K562 (cell line): ENCODE results near the gene RHAG. TPM values are rescaled to one million over a fixed set of nuclear protein-coding genes. Genes with fewer than 3 reads are reported as not detected.

Experiments
- CHCHD3 ChIP-seq: fragments of 250-450 bp; sonication (Bioruptor Pico); IDR thresholded peaks from 2 replicates; pipeline ENCODE4 v2.1.2; 2022; ENCODE audit warnings: mild to moderate bottlenecking
- EHMT2 ChIP-seq: fragments of 450-650 bp; IDR thresholded peaks from 2 replicates; pipeline ENCODE4 v1.6.1; 2018; ENCODE audit warnings: antibody characterized with exemption
- FOXK1 ChIP-seq: sonication (generic); formaldehyde crosslinking; IDR thresholded peaks from 2 replicates; pipeline ENCODE4 v1.8.0; 2022; ENCODE audit warnings: missing genetic modification reagents, mild to moderate bottlenecking, borderline replicate concordance
- GABPB1 ChIP-seq: sonication (generic); formaldehyde crosslinking; IDR thresholded peaks from 2 replicates; pipeline ENCODE4 v1.8.0; 2022; ENCODE audit warnings: mild to moderate bottlenecking, missing genetic modification reagents
- KDM2B ChIP-seq: fragments of 250-450 bp; sonication (Bioruptor Pico); IDR thresholded peaks from 2 replicates; pipeline ENCODE4 v1.8.0; 2021; ENCODE audit warnings: mild to moderate bottlenecking, moderate library complexity
- KLF13 ChIP-seq: fragments of 450-650 bp; IDR thresholded peaks from 2 replicates; pipeline ENCODE4 v1.6.1; 2016; ENCODE audit warnings: missing genetic modification characterization, low read depth, mild to moderate bottlenecking, missing compliant biosample characterization, moderate library complexity, borderline replicate concordance
- NFRKB ChIP-seq: fragments of 450-650 bp; IDR thresholded peaks from 2 replicates; pipeline ENCODE4 v1.6.1; 2016; ENCODE audit warnings: low read depth
- RBFOX2 ChIP-seq: fragments of 200-400 bp; formaldehyde crosslinking; IDR thresholded peaks from 2 replicates; pipeline ENCODE4 v1.6.1; 2017; ENCODE audit warnings: low read depth, mild to moderate bottlenecking, low read length, moderate library complexity
- RBM17 ChIP-seq: fragments of 200-400 bp; formaldehyde crosslinking; IDR thresholded peaks from 2 replicates; pipeline ENCODE4 v1.6.1; 2017; ENCODE audit warnings: low read depth, mild to moderate bottlenecking, low read length, borderline replicate concordance
- RFX5 ChIP-seq: IDR thresholded peaks from 2 replicates; pipeline ENCODE4 v1.6.1; 2011; ENCODE audit warnings: low read depth, mild to moderate bottlenecking, improper control_type of control experiment, low read length
- YY1 ChIP-seq, 3 experiments: IDR thresholded peaks; 2 replicates each; pipeline ENCODE4 v1.6.1; 2011; ENCODE audit warnings: low read length in 2 of 3, mild to moderate bottlenecking in 2 of 3, moderate library complexity in 2 of 3, borderline replicate concordance in 1 of 3, control low read depth in 1 of 3, low read depth in 1 of 3; ENCODE audit not compliant: insufficient read depth in 3 of 3, insufficient replicate concordance in 2 of 3, control insufficient read depth in 1 of 3, insufficient read length in 1 of 3; ENCODE audit errors: extremely low read depth in 1 of 3
- polyA plus RNA-seq, 8 experiments: library from polyadenylated mRNA; depleted of rRNA in 4 of 8; stranded (reverse) in 5 of 8; unstranded in 3 of 8; fragments of >200 nt; fragmentation: Nextera tagmentation in 2 of 8; fragmentation: Illumina TruSeq in 1 of 8; extraction: Ambion mirVana in 2 of 8; extraction: Trizol in 1 of 8; gene quantifications; 2 replicates each; pipeline versions ENCODE4 v1.2.1 to v1.2.3, GENCODE V29; 2011 to 2014; ENCODE audit warnings: inconsistent platforms in 1 of 8, missing spikeins in 1 of 8
- total RNA-seq, 7 experiments: library from RNA; depleted of rRNA in 6 of 7; stranded (reverse); fragments of >200 nt in 6 of 7; fragmentation: Illumina TruSeq in 2 of 7; extraction: Trizol in 2 of 7; gene quantifications; 2 replicates each; pipeline versions ENCODE4 v1.2.1 to v1.2.3, GENCODE V29; 2011 to 2021; ENCODE audit warnings: low replicate concordance in 1 of 7
- TF ChIP-seq, protein P1 (sequence below): fragments of 250-450 bp; sonication (Bioruptor Pico); IDR thresholded peaks from 2 replicates; pipeline ENCODE4 v1.5.0; 2021
- TF ChIP-seq, protein P2 (sequence below): fragments of 450-650 bp; IDR thresholded peaks from 2 replicates; pipeline ENCODE4 v1.6.1; 2016; ENCODE audit warnings: missing biosample characterization, missing genetic modification characterization
- TF ChIP-seq, protein P3 (sequence below): sonication (generic); formaldehyde crosslinking; IDR thresholded peaks from 2 replicates; pipeline ENCODE4 v1.8.0; 2022; ENCODE audit warnings: missing genetic modification reagents, mild to moderate bottlenecking, moderate library complexity, borderline replicate concordance
- TF ChIP-seq, protein P4 (sequence below): sonication (generic); IDR thresholded peaks from 2 replicates; pipeline ENCODE4 v1.6.1; 2016
- TF ChIP-seq, protein P5 (sequence below): sonication (generic); formaldehyde crosslinking; IDR thresholded peaks from 2 replicates; pipeline ENCODE4 v1.8.0; 2023; ENCODE audit warnings: mild to moderate bottlenecking, missing genetic modification reagents
- TF ChIP-seq, protein P6 (sequence below): fragments of 250-450 bp; sonication (Bioruptor Pico); IDR thresholded peaks from 2 replicates; pipeline ENCODE4 v1.8.0; 2021; ENCODE audit warnings: borderline replicate concordance, mild to moderate bottlenecking, moderate library complexity; ENCODE audit not compliant: poor library complexity, severe bottlenecking

RHAG gene
- total and polyA plus RNA-seq, 9 of the 15 experiments (the other 6 are each of a cell fraction or from before 2014, with no cell fraction given): 290 to 1,202 (median 505) TPM

DNA sequence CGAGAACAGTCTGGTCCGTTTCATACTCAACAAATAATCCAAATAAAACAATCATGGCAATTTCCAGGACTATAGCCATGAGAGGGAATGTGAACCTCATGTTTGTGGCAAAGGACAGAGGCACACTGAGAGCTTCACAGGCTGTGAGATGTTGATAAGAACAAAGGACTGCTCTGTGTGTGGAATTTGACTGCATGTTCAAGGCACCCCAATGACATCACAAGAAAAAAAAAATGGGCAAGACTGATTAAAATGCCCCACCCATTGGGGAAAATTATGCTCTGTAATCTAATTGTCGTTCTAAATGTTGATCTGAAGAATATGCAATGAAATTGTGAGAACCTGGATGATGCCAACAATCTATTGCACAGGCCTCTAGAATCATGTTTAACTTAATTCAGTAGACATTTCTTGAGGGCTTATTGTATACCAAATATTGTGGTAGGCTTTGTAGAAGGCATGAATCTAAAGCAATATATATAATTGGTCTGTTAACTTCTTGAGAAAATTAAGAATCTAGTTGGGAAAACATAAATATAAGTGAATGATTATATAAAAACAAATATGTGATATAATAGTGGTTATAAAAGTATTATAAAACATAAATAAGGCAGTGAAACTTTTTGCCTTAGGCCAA lies at the start of gene RHAG (continued):
- TF ChIP-seq RBFOX2 (peak; percentile 69), GABPB1 (no peak), KDM2B (CRISPR knock-in tag) (no peak), CHCHD3 (CRISPR knock-in tag) (no peak), RBM17 (no peak), KLF13 (tag) (no peak), YY1 (IDR thresholded peaks at IDR 0.05; ENCODE audit: borderline replicate concordance in 1 of 3, control insufficient read depth in 1 of 3, extremely low read depth in 1 of 3, insufficient read depth in 3 of 3, insufficient read length in 1 of 3, insufficient replicate concordance in 2 of 3, low read depth in 1 of 3, low read length in 2 of 3) (peak in 1 of 3 experiments; percentile 83), FOXK1 (no peak), RFX5 (no peak), EHMT2 (peak; percentile 76; the same call in 1 of the 2 replicates), NFRKB (peak; percentile 89)
- TF ChIP-seq, protein P1, sequence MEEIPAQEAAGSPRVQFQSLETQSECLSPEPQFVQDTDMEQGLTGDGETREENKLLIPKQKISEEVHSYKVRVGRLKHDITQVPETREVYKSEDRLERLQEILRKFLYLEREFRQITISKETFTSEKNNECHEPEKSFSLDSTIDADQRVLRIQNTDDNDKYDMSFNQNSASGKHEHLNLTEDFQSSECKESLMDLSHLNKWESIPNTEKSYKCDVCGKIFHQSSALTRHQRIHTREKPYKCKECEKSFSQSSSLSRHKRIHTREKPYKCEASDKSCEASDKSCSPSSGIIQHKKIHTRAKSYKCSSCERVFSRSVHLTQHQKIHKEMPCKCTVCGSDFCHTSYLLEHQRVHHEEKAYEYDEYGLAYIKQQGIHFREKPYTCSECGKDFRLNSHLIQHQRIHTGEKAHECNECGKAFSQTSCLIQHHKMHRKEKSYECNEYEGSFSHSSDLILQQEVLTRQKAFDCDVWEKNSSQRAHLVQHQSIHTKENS (CRISPR knock-in tag): no peak
- TF ChIP-seq, protein P2, sequence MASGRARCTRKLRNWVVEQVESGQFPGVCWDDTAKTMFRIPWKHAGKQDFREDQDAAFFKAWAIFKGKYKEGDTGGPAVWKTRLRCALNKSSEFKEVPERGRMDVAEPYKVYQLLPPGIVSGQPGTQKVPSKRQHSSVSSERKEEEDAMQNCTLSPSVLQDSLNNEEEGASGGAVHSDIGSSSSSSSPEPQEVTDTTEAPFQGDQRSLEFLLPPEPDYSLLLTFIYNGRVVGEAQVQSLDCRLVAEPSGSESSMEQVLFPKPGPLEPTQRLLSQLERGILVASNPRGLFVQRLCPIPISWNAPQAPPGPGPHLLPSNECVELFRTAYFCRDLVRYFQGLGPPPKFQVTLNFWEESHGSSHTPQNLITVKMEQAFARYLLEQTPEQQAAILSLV (tag): no peak
- TF ChIP-seq, protein P3, sequence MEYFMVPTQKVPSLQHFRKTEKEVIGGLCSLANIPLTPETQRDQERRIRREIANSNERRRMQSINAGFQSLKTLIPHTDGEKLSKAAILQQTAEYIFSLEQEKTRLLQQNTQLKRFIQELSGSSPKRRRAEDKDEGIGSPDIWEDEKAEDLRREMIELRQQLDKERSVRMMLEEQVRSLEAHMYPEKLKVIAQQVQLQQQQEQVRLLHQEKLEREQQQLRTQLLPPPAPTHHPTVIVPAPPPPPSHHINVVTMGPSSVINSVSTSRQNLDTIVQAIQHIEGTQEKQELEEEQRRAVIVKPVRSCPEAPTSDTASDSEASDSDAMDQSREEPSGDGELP (CRISPR knock-in tag): no peak
- TF ChIP-seq, protein P4, sequence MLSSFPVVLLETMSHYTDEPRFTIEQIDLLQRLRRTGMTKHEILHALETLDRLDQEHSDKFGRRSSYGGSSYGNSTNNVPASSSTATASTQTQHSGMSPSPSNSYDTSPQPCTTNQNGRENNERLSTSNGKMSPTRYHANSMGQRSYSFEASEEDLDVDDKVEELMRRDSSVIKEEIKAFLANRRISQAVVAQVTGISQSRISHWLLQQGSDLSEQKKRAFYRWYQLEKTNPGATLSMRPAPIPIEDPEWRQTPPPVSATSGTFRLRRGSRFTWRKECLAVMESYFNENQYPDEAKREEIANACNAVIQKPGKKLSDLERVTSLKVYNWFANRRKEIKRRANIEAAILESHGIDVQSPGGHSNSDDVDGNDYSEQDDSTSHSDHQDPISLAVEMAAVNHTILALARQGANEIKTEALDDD: no peak
- TF ChIP-seq, protein P5, sequence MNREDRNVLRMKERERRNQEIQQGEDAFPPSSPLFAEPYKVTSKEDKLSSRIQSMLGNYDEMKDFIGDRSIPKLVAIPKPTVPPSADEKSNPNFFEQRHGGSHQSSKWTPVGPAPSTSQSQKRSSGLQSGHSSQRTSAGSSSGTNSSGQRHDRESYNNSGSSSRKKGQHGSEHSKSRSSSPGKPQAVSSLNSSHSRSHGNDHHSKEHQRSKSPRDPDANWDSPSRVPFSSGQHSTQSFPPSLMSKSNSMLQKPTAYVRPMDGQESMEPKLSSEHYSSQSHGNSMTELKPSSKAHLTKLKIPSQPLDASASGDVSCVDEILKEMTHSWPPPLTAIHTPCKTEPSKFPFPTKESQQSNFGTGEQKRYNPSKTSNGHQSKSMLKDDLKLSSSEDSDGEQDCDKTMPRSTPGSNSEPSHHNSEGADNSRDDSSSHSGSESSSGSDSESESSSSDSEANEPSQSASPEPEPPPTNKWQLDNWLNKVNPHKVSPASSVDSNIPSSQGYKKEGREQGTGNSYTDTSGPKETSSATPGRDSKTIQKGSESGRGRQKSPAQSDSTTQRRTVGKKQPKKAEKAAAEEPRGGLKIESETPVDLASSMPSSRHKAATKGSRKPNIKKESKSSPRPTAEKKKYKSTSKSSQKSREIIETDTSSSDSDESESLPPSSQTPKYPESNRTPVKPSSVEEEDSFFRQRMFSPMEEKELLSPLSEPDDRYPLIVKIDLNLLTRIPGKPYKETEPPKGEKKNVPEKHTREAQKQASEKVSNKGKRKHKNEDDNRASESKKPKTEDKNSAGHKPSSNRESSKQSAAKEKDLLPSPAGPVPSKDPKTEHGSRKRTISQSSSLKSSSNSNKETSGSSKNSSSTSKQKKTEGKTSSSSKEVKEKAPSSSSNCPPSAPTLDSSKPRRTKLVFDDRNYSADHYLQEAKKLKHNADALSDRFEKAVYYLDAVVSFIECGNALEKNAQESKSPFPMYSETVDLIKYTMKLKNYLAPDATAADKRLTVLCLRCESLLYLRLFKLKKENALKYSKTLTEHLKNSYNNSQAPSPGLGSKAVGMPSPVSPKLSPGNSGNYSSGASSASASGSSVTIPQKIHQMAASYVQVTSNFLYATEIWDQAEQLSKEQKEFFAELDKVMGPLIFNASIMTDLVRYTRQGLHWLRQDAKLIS (CRISPR knock-in tag): peak; percentile 90; the same call in 1 of the 2 replicates
- TF ChIP-seq, protein P6, sequence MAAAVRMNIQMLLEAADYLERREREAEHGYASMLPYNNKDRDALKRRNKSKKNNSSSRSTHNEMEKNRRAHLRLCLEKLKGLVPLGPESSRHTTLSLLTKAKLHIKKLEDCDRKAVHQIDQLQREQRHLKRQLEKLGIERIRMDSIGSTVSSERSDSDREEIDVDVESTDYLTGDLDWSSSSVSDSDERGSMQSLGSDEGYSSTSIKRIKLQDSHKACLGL: no peak
